GM12878 (cell line): ENCODE results near the gene NFE2. TPM values are rescaled to one million over a fixed set of nuclear protein-coding genes. Genes with fewer than 3 reads are reported as not detected.

Experiments
- ATAC-seq: fragments of 200-7000 bp; cut with Tn5 transposase; 3 replicates; pipeline ENCODE4 v1.9.1; 2020; ENCODE audit warnings: mild to moderate bottlenecking, moderate library complexity
- BruUV-seq: library from RNA; stranded (reverse); fragments of 400-500 nt; replicated peaks from 2 replicates; lab custom pipeline; 2021; lab: Mats Ljungman, UMichigan
- CTCF ChIA-PET: fragments of 300-600 bp; sonication (Branson Sonifier 250); formaldehyde crosslinking; extraction: SDS; loops from one replicate; lab custom pipeline; 2021; ENCODE audit warnings: inconsistent platforms; lab: Yijun Ruan, JAX
- POLR2A ChIA-PET: fragments of 350-600 bp; formaldehyde crosslinking; extraction: SDS; loops from one replicate; lab custom pipeline; 2021; ENCODE audit warnings: inconsistent platforms; lab: Charles Lee
- RAD21 ChIA-PET: fragments of 300-600 bp; sonication (Branson Sonifier 250); formaldehyde crosslinking; loops from one replicate; lab custom pipeline; 2023; ENCODE audit warnings: antibody characterized with exemption; ENCODE audit not compliant: unreplicated experiment; lab: Charles Lee
- SMC1A ChIA-PET: fragments of 300-600 bp; sonication (Branson Sonifier 250); formaldehyde crosslinking; loops from one replicate; lab custom pipeline; 2023; ENCODE audit not compliant: unreplicated experiment, uncharacterized antibody; lab: Charles Lee
- DNase-seq: peaks from one replicate; pipeline ENCODE4 v3.0.0-alpha.2; 2011; ENCODE audit warnings: low read depth, low spot score
- FAIRE-seq: peaks from 3 replicates; lab custom pipeline; 2011; peaks lifted over from hg19 to GRCh38; lab: Jason Lieb, UNC
- H2AFZ ChIP-seq: 2 replicates; pipeline ENCODE4 v1.6.0; 2011; ENCODE audit warnings: low read depth, low read length, control low read depth; ENCODE audit not compliant: control insufficient read depth
- H3K27ac ChIP-seq: 2 replicates; pipeline ENCODE4 v1.5.1; 2011; ENCODE audit warnings: control low read depth; ENCODE audit not compliant: control insufficient read depth, insufficient read depth
- H3K27me3 ChIP-seq, 2 experiments: replicated peaks in 1 of 2; 2 replicates each; pipeline versions ENCODE4 v1.6.0 to v1.6.1; 2011; ENCODE audit warnings: low read length in 1 of 2; ENCODE audit not compliant: control insufficient read depth in 2 of 2, insufficient read depth in 2 of 2
- H3K36me3 ChIP-seq, 2 experiments: 2 replicates each; pipeline ENCODE4 v1.5.1; 2011; ENCODE audit warnings: low read length in 1 of 2; ENCODE audit not compliant: control insufficient read depth in 2 of 2, insufficient read depth in 2 of 2
- H3K4me1 ChIP-seq: 2 replicates; pipeline ENCODE4 v1.6.1; 2011; ENCODE audit warnings: mild to moderate bottlenecking, low read length, moderate library complexity, mixed read lengths; ENCODE audit not compliant: control insufficient read depth, insufficient read depth
- H3K4me2 ChIP-seq: 2 replicates; pipeline ENCODE4 v1.6.0; 2011; ENCODE audit warnings: control low read depth; ENCODE audit not compliant: control insufficient read depth, insufficient read depth
- H3K4me3 ChIP-seq: fragments of 200-600 bp; sonication (generic); 2 replicates; pipeline ENCODE4 v1.5.1; 2016
- H3K79me2 ChIP-seq: 2 replicates; pipeline ENCODE4 v1.6.0; 2011; ENCODE audit warnings: low read length; ENCODE audit not compliant: control insufficient read depth, insufficient read depth
- H3K9ac ChIP-seq: 2 replicates; pipeline ENCODE4 v1.8.0; 2011; ENCODE audit warnings: low read length, control low read depth, mixed read lengths; ENCODE audit not compliant: control insufficient read depth, insufficient read depth
- H3K9me3 ChIP-seq: replicated peaks from 3 replicates; pipeline ENCODE4 v1.5.1; 2011; ENCODE audit warnings: mild to moderate bottlenecking, low read length; ENCODE audit not compliant: control insufficient read depth, insufficient read depth
- H4K20me1 ChIP-seq: 2 replicates; pipeline ENCODE4 v1.6.0; 2011; ENCODE audit not compliant: control insufficient read depth, insufficient read depth
- BCLAF1 ChIP-seq: fragments of 450-650 bp; IDR thresholded peaks from 2 replicates; pipeline ENCODE4 v1.6.1; 2017; ENCODE audit warnings: antibody characterized with exemption, mild to moderate bottlenecking, moderate library complexity
- BHLHE40 ChIP-seq, 2 experiments: fragments of 450-650 bp in 1 of 2; IDR thresholded peaks; 2 replicates each; pipeline ENCODE4 v1.6.1; 2011 to 2017; ENCODE audit warnings: low read depth in 2 of 2, borderline replicate concordance in 1 of 2, improper control_type of control experiment in 1 of 2, low read length in 1 of 2, mild to moderate bottlenecking in 1 of 2
- SMC3 ChIP-seq: IDR thresholded peaks from 2 replicates; pipeline ENCODE4 v1.6.1; 2011; ENCODE audit warnings: low read length, improper control_type of control experiment, borderline replicate concordance
- STAT1 ChIP-seq: fragments of 450-650 bp; conservative IDR thresholded peaks from 2 replicates; pipeline ENCODE4 v1.6.1; 2014; ENCODE audit warnings: antibody characterized with exemption, mild to moderate bottlenecking
- WGBS: methylation state at CpG from one replicate; pipeline ENCODE4 v1.1.6; 2016; ENCODE audit warnings: low lambda C conversion rate; ENCODE audit not compliant: insufficient replicate concordance, insufficient coverage; ENCODE audit errors: missing lambda C conversion rate; 5-methylcytosine and 5-hydroxymethylcytosine counted together
- in situ Hi-C: fragments of 300-500 bp; cut with MboI; formaldehyde crosslinking; loops from 9 replicates; pipeline ENCODE4 v1.14.3; 2018; ENCODE audit warnings: mixed read lengths
- intact Hi-C: fragments of 100-400 bp; cut with micrococcal nuclease; formaldehyde crosslinking; loops from one replicate; pipeline ENCODE4 v1.14.2; 2022; ENCODE audit not compliant: unreplicated experiment
- polyA plus RNA-seq, 11 experiments: library from polyadenylated mRNA; depleted of rRNA in 4 of 11; unstranded in 6 of 11; stranded (reverse) in 5 of 11; fragments of >200 nt; fragmentation: Nextera tagmentation in 4 of 11; fragmentation: Illumina TruSeq in 1 of 11; extraction: Ambion mirVana in 4 of 11; extraction: Trizol in 1 of 11; gene quantifications; 1 replicate in 1 of 11; 2 replicates in 10 of 11; pipeline versions ENCODE4 v1.2.1 to v1.2.3, GENCODE V29; 2011 to 2016; ENCODE audit warnings: inconsistent platforms in 2 of 11, missing spikeins in 2 of 11, low read depth in 1 of 11
- total RNA-seq, 4 experiments: library from RNA; depleted of rRNA in 3 of 4; stranded (reverse); fragments of >200 nt in 3 of 4; fragmentation: Illumina TruSeq in 1 of 4; extraction: Trizol in 1 of 4; gene quantifications; 2 replicates each; pipeline versions ENCODE4 v1.2.1 to v1.2.3, GENCODE V29; 2013 to 2021
- TF ChIP-seq, protein P1 (sequence below): IDR thresholded peaks from 2 replicates; pipeline ENCODE4 v1.6.1; 2011; ENCODE audit warnings: borderline replicate concordance, low read depth, mild to moderate bottlenecking, moderate library complexity, low read length; ENCODE audit not compliant: insufficient read depth, poor library complexity, severe bottlenecking

The NFE2 gene
- total and polyA plus RNA-seq, 10 of the 15 experiments (the other 5 are each of a cell fraction or from before 2014, with no cell fraction given), result 0.06 to 0.28 TPM; not detected in 8

DNA sequence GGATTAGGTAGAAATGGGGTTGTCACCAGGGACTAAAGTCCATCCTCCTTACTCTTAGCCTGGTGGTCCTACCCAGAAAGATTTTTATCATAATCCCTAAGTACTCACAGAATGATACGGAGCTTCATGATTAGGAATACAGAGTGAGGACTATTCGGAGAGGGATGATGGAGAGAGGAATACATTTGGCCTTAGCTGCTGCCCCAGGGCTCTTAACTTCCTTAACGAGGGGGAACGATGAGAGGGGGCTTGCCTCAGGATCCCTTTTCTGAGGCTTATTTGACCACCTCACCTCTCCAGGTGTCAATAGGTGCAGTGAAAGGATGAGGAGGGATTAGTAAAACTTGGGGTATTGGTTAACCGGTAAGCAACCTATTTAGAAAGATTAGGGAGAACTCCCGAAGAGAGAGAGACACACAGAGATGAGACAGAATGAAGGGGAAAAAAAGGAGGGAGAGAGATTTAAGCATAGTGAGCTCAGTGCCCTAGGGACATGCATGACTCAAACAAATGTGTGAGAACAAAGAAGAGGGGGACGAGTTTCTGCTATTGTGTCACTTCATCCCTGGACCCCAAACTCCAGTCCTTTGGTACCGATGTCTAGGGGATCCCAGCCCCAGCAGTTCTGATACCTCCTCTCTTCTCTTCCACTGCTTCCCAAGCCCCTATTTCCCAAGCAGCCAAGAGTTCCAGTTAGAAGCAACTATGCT, 1.1 kb downstream of the NFE2 start:
- Histone ChIP-seq H4K20me1 (no peaks in the 10 kb centered on the region), H3K27me3 (peaks cover 12 to 28% of the 10 kb centered on the region in 2 experiments), H3K27ac (no peak overlapping the region), H3K4me2 (no peak overlapping the region), H2AFZ (no peak overlapping the region), H3K4me1 (0 out of 2 replicates have a peak, but pooled peaks cover 3% of the 10 kb centered on the region), H3K9ac (no peak overlapping the region), H3K4me3 (no peak overlapping the region), H3K79me2 (no peaks in the 10 kb centered on the region), H3K9me3 (no peaks in the 10 kb centered on the region), H3K36me3 (no peaks in the 10 kb centered on the region)
- WGBS, result 7% methylated on average over 8 of the region's 8 CpGs
- no TSS peak for BruUV-seq
- ChIA-PET SMC1A (interaction anchor here (1.2 to 1.5 kb wide), 2 partner anchors 25 to 81 kb away, joined by 3 to 5 read pairs; partner anchors contain the start of gene COPZ1), POLR2A (interaction anchor here (0.6 kb wide), 1 partner anchor 16 kb away, joined by 3 read pairs; no protein-coding TSS in a partner anchor), RAD21 (no interaction called here), CTCF (interaction anchor here (0.6 to 2.0 kb wide), 14 partner anchors 9 to 100 kb away, joined by 3 to 5 read pairs (median 4); partner anchors contain the start of gene COPZ1)
- TF ChIP-seq BCLAF1 (no peak), STAT1 (no peak), SMC3 (no peak), BHLHE40 (IDR thresholded peaks at IDR 0.05; ENCODE audit: borderline replicate concordance in 1 of 2, low read depth in 2 of 2, low read length in 1 of 2) (no peak)
- TF ChIP-seq, protein P1, sequence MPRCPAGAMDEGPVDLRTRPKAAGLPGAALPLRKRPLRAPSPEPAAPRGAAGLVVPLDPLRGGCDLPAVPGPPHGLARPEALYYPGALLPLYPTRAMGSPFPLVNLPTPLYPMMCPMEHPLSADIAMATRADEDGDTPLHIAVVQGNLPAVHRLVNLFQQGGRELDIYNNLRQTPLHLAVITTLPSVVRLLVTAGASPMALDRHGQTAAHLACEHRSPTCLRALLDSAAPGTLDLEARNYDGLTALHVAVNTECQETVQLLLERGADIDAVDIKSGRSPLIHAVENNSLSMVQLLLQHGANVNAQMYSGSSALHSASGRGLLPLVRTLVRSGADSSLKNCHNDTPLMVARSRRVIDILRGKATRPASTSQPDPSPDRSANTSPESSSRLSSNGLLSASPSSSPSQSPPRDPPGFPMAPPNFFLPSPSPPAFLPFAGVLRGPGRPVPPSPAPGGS, result no peak
- no peak for FAIRE-seq
- in situ Hi-C loops (loop anchor here (5.0 kb wide), 1 partner anchor 63 kb away; the partner anchor contains the start of gene GPR84), intact Hi-C loops (no loop called here)
- no peak for ATAC-seq
- no peak for DNase-seq
